ENCODE data around the gene TEX54. TPM values are rescaled to one million over a fixed set of nuclear protein-coding genes. Genes with fewer than 3 reads are reported as not detected.

The TEX54 gene
- total and polyA plus RNA-seq, 2 of the 13 experiments (the other 11 are each of a cell fraction or from before 2014, with no cell fraction given), result not detected

GRCh38 chr11:62881579-62882430, 49.2 kb upstream of the TEX54 start (continued):
- TF ChIP-seq ZBTB8A (CRISPR knock-in tag; IDR thresholded peaks at IDR 0.05; ENCODE audit: borderline replicate concordance, low read depth) (no peak), ZSCAN9 (CRISPR knock-in tag; IDR thresholded peaks at IDR 0.05; ENCODE audit: borderline replicate concordance) (0 out of 2 replicates have a peak, but pooled peaks have one; percentile 44), EP300 (IDR thresholded peaks at IDR 0.05; ENCODE audit: low read depth in 2 of 2, low read length in 2 of 2) (peak; percentile 22 to 68; a peak in 3 of 4 replicates), EP300 (CRISPR knock-in tag; IDR thresholded peaks at IDR 0.05; ENCODE audit: borderline replicate concordance) (no peak; the same call in 1 of the 2 replicates), KLF6 (CRISPR knock-in tag; IDR thresholded peaks at IDR 0.05) (peak; percentile 59; the same call in 1 of the 2 replicates), POLR2A (IDR thresholded peaks at IDR 0.05; ENCODE audit: insufficient read depth in 1 of 2, low read depth in 2 of 2, low read length in 2 of 2) (peak in 1 of 2 experiments; percentile 50; a peak in 1 of 4 replicates)

- peak; percentile 91 for ATAC-seq
- WGBS (ENCODE audit: low lambda C conversion rate), result 1% methylated on average over 22 of the region's 69 CpGs
- H2AFZ ChIP-seq (ENCODE audit: low read length), result no peak within 1 kb of the TSS
- ChIA-PET CTCF (ENCODE audit: low intra/inter-chr PET ratio, low total read pairs) (no interaction called here), POLR2A (interaction anchor here (0.6 to 5.8 kb wide), 23 partner anchors 9 to 886 kb away, joined by 3 to 90 read pairs (median 6); partner anchors contain the start of genes AHNAK, HNRNPUL2, LBHD1 and MTA2)
- peak within 1 kb of the TSS; percentile 92 to 99 (median 94) for H3K4me3 ChIP-seq (replicated peaks in 1 of 3; ENCODE audit: insufficient read depth in 1 of 3, low read depth in 2 of 3, low read length in 3 of 3)
- peak within 1 kb of the TSS; percentile 92 for H3K9ac ChIP-seq (ENCODE audit: insufficient read depth, low read depth, low read length)
- FAIRE-seq, result peak; percentile 56
- H3K36me3 ChIP-seq (replicated peaks in 1 of 2; ENCODE audit: control insufficient read depth in 1 of 2, insufficient read depth in 2 of 2, low read length in 2 of 2), result peaks cover 20 to 64% of the 10 kb centered on the region in 2 experiments
- H3K4me1 ChIP-seq (ENCODE audit: insufficient read depth, low read length), result peaks cover 56% of the 10 kb centered on the region
- H3K79me2 ChIP-seq (ENCODE audit: insufficient read depth, low read length), result peaks cover 63% of the 10 kb centered on the region
- H3K9me3 ChIP-seq (ENCODE audit: low read length), result no peaks in the 10 kb centered on the region
- TSS peak; percentile 90 for BruUV-seq (replicated peaks)
- H3K27me3 ChIP-seq (ENCODE audit: control insufficient read depth in 1 of 2, insufficient read depth in 2 of 2, low read length in 2 of 2), result no peaks in the 10 kb centered on the region; a peak in 1 of 5 replicates
- DNase-seq (ENCODE audit: low spot score), result peak; percentile 74
- intact Hi-C loops (cut with micrococcal nuclease; ENCODE audit: unreplicated experiment), result loop anchor here (1.0 to 2.0 kb wide), 2 partner anchors 25 to 94 kb away; partner anchors contain the start of gene TMEM179B
- in situ Hi-C loops (cut with HindIII; ENCODE audit: extremely low pct_ligation_motif_present, low pct_unique_long_range_greater_than_20kb), result no loop called here
- peak within 1 kb of the TSS; percentile 93 for H3K27ac ChIP-seq (ENCODE audit: extremely low read length, insufficient read depth, low read length)
- H3K4me2 ChIP-seq (ENCODE audit: low read depth, low read length), result peak within 1 kb of the TSS; percentile 81
- H4K20me1 ChIP-seq (ENCODE audit: insufficient read depth, low read length), result peaks cover 19% of the 10 kb centered on the region; the same call in 1 of the 2 replicates
- peak; percentile 74; the same call in 1 of the 2 replicates for TF ChIP-seq ZBTB4 (CRISPR knock-in tag; IDR thresholded peaks at IDR 0.05; ENCODE audit: borderline replicate concordance)
- peak; percentile 91 for TF ChIP-seq ZNF564 (CRISPR knock-in tag; IDR thresholded peaks at IDR 0.05)
- peak; percentile 10; the same call in 1 of the 2 replicates for TF ChIP-seq ZNF263 (CRISPR knock-in tag; IDR thresholded peaks at IDR 0.05)
- TF ChIP-seq POLR2G (IDR thresholded peaks at IDR 0.05; ENCODE audit: low read depth, low read length), result peak; percentile 98
- peak; percentile 43; the same call in 1 of the 2 replicates for TF ChIP-seq ZNF790 (CRISPR knock-in tag; IDR thresholded peaks at IDR 0.05; ENCODE audit: borderline replicate concordance)
- no peak for TF ChIP-seq SP1 (IDR thresholded peaks at IDR 0.05)
- TF ChIP-seq SP1 (CRISPR knock-in tag; IDR thresholded peaks at IDR 0.05), result peak; percentile 97
These were observed 48.4 kb upstream of the TEX54 start, which contains the start of gene SLC3A2 for GRCh38 chr11:62880803-62881578. SLC3A2 (plus strand) TSS chr11:62880896; CDS start chr11:62881024, 128 bp downstream.
